ENCODE results near the gene TAGLN.

Gene TAGLN

GRCh38 chr11:117199053-117199915 is at the start of gene TAGLN:
TSS of gene TAGLN (plus strand) at chr11:117199370. CDS start at chr11:117203014, 3,644 bp downstream.
- no peak for FAIRE-seq

- FAIRE-seq, result no peak
These were observed 47.1 kb upstream of the TAGLN start for GRCh38 chr11:117152066-117152465.

GRCh38 chr11:117154468-117154867 is 44.7 kb upstream of the TAGLN start:
- FAIRE-seq, result no peak

- FAIRE-seq, result no peak
These were observed 41.7 kb upstream of the TAGLN start for GRCh38 chr11:117157507-117157906.

- FAIRE-seq, result no peak
These were observed 39.3 kb upstream of the TAGLN start for GRCh38 chr11:117159892-117160291.

- no peak for FAIRE-seq
These were observed 38.3 kb upstream of the TAGLN start for GRCh38 chr11:117160826-117161225.

GRCh38 chr11:117166491-117166890 is 32.7 kb upstream of the TAGLN start:
- no peak for FAIRE-seq

GRCh38 chr11:117169736-117170135 is 29.4 kb upstream of the TAGLN start:
- FAIRE-seq, result no peak

- no peak for FAIRE-seq
These were observed 29.0 kb upstream of the TAGLN start for GRCh38 chr11:117170210-117170609.

- no peak for FAIRE-seq
These were observed 28.2 kb upstream of the TAGLN start for GRCh38 chr11:117171007-117171403.

- no peak for FAIRE-seq
These were observed 27.6 kb upstream of the TAGLN start for GRCh38 chr11:117171404-117172061.

GRCh38 chr11:117172724-117173421 is 26.3 kb upstream of the TAGLN start:
- no peak for FAIRE-seq

GRCh38 chr11:117175104-117175503 is 24.1 kb upstream of the TAGLN start:
- FAIRE-seq, result no peak

- FAIRE-seq, result no peak
These were observed 23.4 kb upstream of the TAGLN start for GRCh38 chr11:117175781-117176180.

- FAIRE-seq, result no peak
These were observed 23.0 kb upstream of the TAGLN start for GRCh38 chr11:117176186-117176585.

- no peak for FAIRE-seq
These were observed 21.5 kb upstream of the TAGLN start for GRCh38 chr11:117177534-117178209.

GRCh38 chr11:117178210-117179034 is 20.7 kb upstream of the TAGLN start, which contains the start of gene SIDT2:
TSS of gene SIDT2 (plus strand) at chr11:117178743. CDS start at chr11:117179264, 521 bp downstream.
- no peak for FAIRE-seq

GRCh38 chr11:117179048-117179999 is 19.8 kb upstream of the TAGLN start:
- FAIRE-seq, result no peak

- FAIRE-seq, result no peak
These were observed 19.1 kb upstream of the TAGLN start for GRCh38 chr11:117180020-117180419.
